GM19035 (cell line): ENCODE data around the gene HUS1B.
A peak's percentile ranks its signal among the peaks of the same experiment; 100 is the strongest.
"Not testable (repeated sequence)": the region's sequence is repeated elsewhere in the genome, so short reads cannot be mapped to it uniquely, and the experiment has no call there.

Source experiments
- ATAC-seq: cut with Tn5 transposase; IDR thresholded peaks from one replicate; pipeline ENCODE4 v1.9.1; 2021; ENCODE audit not compliant: unreplicated experiment

Gene HUS1B

GRCh38 chr6:679282-679681 is 22.4 kb upstream of the HUS1B start:
- no peak for ATAC-seq

- ATAC-seq: no peak
These were observed 21.6 kb upstream of the HUS1B start for GRCh38 chr6:678520-678919.

- no peak for ATAC-seq
These were observed 21.0 kb upstream of the HUS1B start for GRCh38 chr6:677919-678318.

GRCh38 chr6:674956-675355 is 18.1 kb upstream of the HUS1B start:
- no peak for ATAC-seq

- ATAC-seq: no peak
These were observed 17.5 kb upstream of the HUS1B start for GRCh38 chr6:674406-674805.

GRCh38 chr6:667253-667927 is 10.5 kb upstream of the HUS1B start:
- ATAC-seq: no peak

- no peak for ATAC-seq
These were observed 8.7 kb upstream of the HUS1B start for GRCh38 chr6:665403-666267.

GRCh38 chr6:663788-664187 is 6.9 kb upstream of the HUS1B start:
- ATAC-seq: not testable (repeated sequence)

GRCh38 chr6:659716-660581 is 3.0 kb upstream of the HUS1B start:
- ATAC-seq: no peak

GRCh38 chr6:658244-658643 is 1.3 kb upstream of the HUS1B start:
- no peak for ATAC-seq

GRCh38 chr6:657743-658142 is 843 bp upstream of the HUS1B start:
- ATAC-seq: no peak

- ATAC-seq: no peak
These were observed 2.8 kb downstream of the HUS1B start for GRCh38 chr6:654136-654535.

- no peak for ATAC-seq
These were observed 4.0 kb downstream of the HUS1B start for GRCh38 chr6:652865-653264.

GRCh38 chr6:650098-650497 is 6.8 kb downstream of the HUS1B start:
- ATAC-seq: no peak

GRCh38 chr6:642805-643204 is 14.1 kb downstream of the HUS1B start:
- no peak for ATAC-seq

GRCh38 chr6:641225-641985 is 15.5 kb downstream of the HUS1B start:
- ATAC-seq: no peak

GRCh38 chr6:636488-636887 is 20.4 kb downstream of the HUS1B start:
- peak; percentile 67 for ATAC-seq

- ATAC-seq: no peak
These were observed 21.7 kb downstream of the HUS1B start for GRCh38 chr6:635233-635632.

GRCh38 chr6:633611-634010 is 23.3 kb downstream of the HUS1B start:
- ATAC-seq: no peak

GRCh38 chr6:628766-629165 is 28.1 kb downstream of the HUS1B start:
- ATAC-seq: no peak

- no peak for ATAC-seq
These were observed 30.7 kb downstream of the HUS1B start for GRCh38 chr6:626236-626635.
